Measurements from ENCODE around the gene RIN3. TPM values are rescaled to one million over a fixed set of nuclear protein-coding genes. Genes with fewer than 3 reads are reported as not detected.

RIN3 gene
- total and polyA plus RNA-seq, 10 of the 15 experiments (the other 5 are each of a cell fraction or from before 2014, with no cell fraction given): 0.91 to 23.3 (median 6.3) TPM

DNA sequence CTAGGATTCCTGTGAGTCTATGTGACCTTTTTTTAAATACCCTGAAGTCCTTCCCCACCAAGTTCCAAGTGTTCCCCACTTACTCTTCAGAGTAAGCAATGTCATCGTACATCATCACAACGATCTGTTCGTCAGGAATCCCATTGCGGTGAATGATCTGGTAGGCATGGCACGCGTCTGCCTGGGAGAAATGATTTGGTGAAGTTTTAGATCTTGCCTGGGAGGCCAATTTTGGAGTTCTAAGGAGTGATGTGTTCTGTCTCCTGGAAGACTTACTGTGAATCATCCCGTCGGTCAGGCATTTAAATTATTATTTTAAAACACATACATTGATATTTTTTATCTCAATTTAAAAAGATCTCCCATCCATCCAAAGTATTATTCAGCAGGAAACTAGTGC, 205.1 kb downstream of the RIN3 start:
- Histone ChIP-seq H4K20me1 (ENCODE audit: control insufficient read depth, insufficient read depth) (no peaks in the 10 kb centered on the region; the same call in 1 of the 2 replicates), H3K27ac (ENCODE audit: control insufficient read depth, insufficient read depth) (no peak overlapping the region), H3K4me3 (no peak overlapping the region), H3K79me2 (ENCODE audit: control insufficient read depth, insufficient read depth, low read length) (no peaks in the 10 kb centered on the region), H2AFZ (ENCODE audit: control insufficient read depth, low read depth, low read length) (no peak overlapping the region), H3K9me3 (replicated peaks; ENCODE audit: control insufficient read depth, insufficient read depth, low read length) (no peaks in the 10 kb centered on the region; the same call in 2 of the 3 replicates), H3K27me3 (replicated peaks in 1 of 2; ENCODE audit: control insufficient read depth in 2 of 2, insufficient read depth in 2 of 2, low read length in 1 of 2) (no peaks in the 10 kb centered on the region), H3K4me2 (ENCODE audit: control insufficient read depth, insufficient read depth) (no peak overlapping the region), H3K9ac (ENCODE audit: control insufficient read depth, insufficient read depth, low read length) (no peak overlapping the region), H3K36me3 (ENCODE audit: control insufficient read depth in 2 of 2, insufficient read depth in 2 of 2, low read length in 1 of 2) (peaks cover 0 to 5% of the 10 kb centered on the region in 2 experiments; a peak in 2 of 4 replicates), H3K4me1 (ENCODE audit: control insufficient read depth, insufficient read depth, low read length) (no peaks in the 10 kb centered on the region)
- ChIA-PET RAD21 (ENCODE audit: unreplicated experiment) (interaction anchor here (1.5 to 7.8 kb wide), 3 partner anchors 32 to 64 kb away, joined by 4 to 106 read pairs (median 6); no protein-coding TSS in a partner anchor), POLR2A (interaction anchor here (1.2 kb wide), 1 partner anchor 36 kb away, joined by 3 read pairs; no protein-coding TSS in a partner anchor), CTCF (interaction anchor here (1.6 to 2.9 kb wide), 3 partner anchors 62 to 68 kb away, joined by 11 to 27 read pairs (median 11); no protein-coding TSS in a partner anchor), SMC1A (ENCODE audit: uncharacterized antibody, unreplicated experiment) (interaction anchor here (0.9 to 11.0 kb wide), 6 partner anchors 20 to 66 kb away, joined by 3 to 151 read pairs (median 4); no protein-coding TSS in a partner anchor)
- no TSS peak for BruUV-seq (replicated peaks)
- no peak for DNase-seq (ENCODE audit: low read depth, low spot score)
- intact Hi-C loops (cut with micrococcal nuclease; ENCODE audit: unreplicated experiment) (loop anchor here (10.0 kb wide), 1 partner anchor 446 kb away; no protein-coding TSS in a partner anchor), in situ Hi-C loops (cut with MboI) (no loop called here)
- no peak for FAIRE-seq
- TF ChIP-seq, protein P1, sequence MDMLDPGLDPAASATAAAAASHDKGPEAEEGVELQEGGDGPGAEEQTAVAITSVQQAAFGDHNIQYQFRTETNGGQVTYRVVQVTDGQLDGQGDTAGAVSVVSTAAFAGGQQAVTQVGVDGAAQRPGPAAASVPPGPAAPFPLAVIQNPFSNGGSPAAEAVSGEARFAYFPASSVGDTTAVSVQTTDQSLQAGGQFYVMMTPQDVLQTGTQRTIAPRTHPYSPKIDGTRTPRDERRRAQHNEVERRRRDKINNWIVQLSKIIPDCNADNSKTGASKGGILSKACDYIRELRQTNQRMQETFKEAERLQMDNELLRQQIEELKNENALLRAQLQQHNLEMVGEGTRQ (IDR thresholded peaks at IDR 0.05; ENCODE audit: borderline replicate concordance, low read depth, low read length): no peak
- TF ChIP-seq RFX5 (IDR thresholded peaks at IDR 0.05; ENCODE audit: low read depth, low read length) (no peak), JUNB (IDR thresholded peaks at IDR 0.05) (no peak), POLR2A (IDR thresholded peaks at IDR 0.05; ENCODE audit: low read depth, low read length) (no peak), HDAC2 (IDR thresholded peaks at IDR 0.05) (no peak), DPF2 (IDR thresholded peaks at IDR 0.05) (no peak), RB1 (IDR thresholded peaks at IDR 0.05; ENCODE audit: borderline replicate concordance) (no peak), EED (IDR thresholded peaks at IDR 0.05; ENCODE audit: low read depth) (no peak)
- TF ChIP-seq, protein P2, sequence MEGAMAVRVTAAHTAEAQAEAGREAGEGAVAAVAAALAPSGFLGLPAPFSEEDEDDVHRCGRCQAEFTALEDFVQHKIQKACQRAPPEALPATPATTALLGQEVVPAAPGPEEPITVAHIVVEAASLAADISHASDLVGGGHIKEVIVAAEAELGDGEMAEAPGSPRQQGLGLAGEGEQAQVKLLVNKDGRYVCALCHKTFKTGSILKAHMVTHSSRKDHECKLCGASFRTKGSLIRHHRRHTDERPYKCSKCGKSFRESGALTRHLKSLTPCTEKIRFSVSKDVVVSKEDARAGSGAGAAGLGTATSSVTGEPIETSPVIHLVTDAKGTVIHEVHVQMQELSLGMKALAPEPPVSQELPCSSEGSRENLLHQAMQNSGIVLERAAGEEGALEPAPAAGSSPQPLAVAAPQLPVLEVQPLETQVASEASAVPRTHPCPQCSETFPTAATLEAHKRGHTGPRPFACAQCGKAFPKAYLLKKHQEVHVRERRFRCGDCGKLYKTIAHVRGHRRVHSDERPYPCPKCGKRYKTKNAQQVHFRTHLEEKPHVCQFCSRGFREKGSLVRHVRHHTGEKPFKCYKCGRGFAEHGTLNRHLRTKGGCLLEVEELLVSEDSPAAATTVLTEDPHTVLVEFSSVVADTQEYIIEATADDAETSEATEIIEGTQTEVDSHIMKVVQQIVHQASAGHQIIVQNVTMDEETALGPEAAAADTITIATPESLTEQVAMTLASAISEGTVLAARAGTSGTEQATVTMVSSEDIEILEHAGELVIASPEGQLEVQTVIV (IDR thresholded peaks at IDR 0.05; ENCODE audit: borderline replicate concordance, partially characterized antibody): no peak
- TF ChIP-seq, protein P3, sequence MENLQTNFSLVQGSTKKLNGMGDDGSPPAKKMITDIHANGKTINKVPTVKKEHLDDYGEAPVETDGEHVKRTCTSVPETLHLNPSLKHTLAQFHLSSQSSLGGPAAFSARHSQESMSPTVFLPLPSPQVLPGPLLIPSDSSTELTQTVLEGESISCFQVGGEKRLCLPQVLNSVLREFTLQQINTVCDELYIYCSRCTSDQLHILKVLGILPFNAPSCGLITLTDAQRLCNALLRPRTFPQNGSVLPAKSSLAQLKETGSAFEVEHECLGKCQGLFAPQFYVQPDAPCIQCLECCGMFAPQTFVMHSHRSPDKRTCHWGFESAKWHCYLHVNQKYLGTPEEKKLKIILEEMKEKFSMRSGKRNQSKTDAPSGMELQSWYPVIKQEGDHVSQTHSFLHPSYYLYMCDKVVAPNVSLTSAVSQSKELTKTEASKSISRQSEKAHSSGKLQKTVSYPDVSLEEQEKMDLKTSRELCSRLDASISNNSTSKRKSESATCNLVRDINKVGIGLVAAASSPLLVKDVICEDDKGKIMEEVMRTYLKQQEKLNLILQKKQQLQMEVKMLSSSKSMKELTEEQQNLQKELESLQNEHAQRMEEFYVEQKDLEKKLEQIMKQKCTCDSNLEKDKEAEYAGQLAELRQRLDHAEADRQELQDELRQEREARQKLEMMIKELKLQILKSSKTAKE (IDR thresholded peaks at IDR 0.05; ENCODE audit: low read depth, poor library complexity, severe bottlenecking): no peak
- 97% methylated on average over 8 of the region's 8 CpGs for WGBS (ENCODE audit: insufficient coverage, insufficient replicate concordance, low lambda C conversion rate, missing lambda C conversion rate)
- ATAC-seq: no peak
